H1 (cell line): ENCODE data around the gene PACS1. TPM values are rescaled to one million over a fixed set of nuclear protein-coding genes. Genes with fewer than 3 reads are reported as not detected.

Source experiments
- CTCF ChIA-PET: fragments of 300-600 bp; sonication (Branson Sonifier 250); formaldehyde crosslinking; loops from one replicate; lab custom pipeline; 2021; ENCODE audit not compliant: partially characterized antibody; lab: Charles Lee
- POLR2A ChIA-PET: fragments of 300-600 bp; sonication (Branson Sonifier 250); formaldehyde crosslinking; loops from one replicate; lab custom pipeline; 2021; ENCODE audit warnings: inconsistent platforms; ENCODE audit not compliant: partially characterized antibody; lab: Charles Lee
- DNase-seq, 2 experiments: peaks; one replicate each; pipeline versions ENCODE4 v3.0.0 to v3.0.0-alpha.2; 2010 to 2022; ENCODE audit warnings: low spot score in 2 of 2, low read depth in 1 of 2, mixed read lengths in 1 of 2
- FAIRE-seq: peaks from 2 replicates; lab custom pipeline; 2011; peaks lifted over from hg19 to GRCh38; lab: Jason Lieb, UNC
- H2AFZ ChIP-seq: 2 replicates; pipeline ENCODE4 v1.8.1; 2012; ENCODE audit warnings: low read length, inconsistent platforms
- H2AK5ac ChIP-seq: 2 replicates; pipeline ENCODE4 v1.6.1; 2013; ENCODE audit warnings: low read depth, low read length
- H2BK120ac ChIP-seq: replicated peaks from 2 replicates; pipeline ENCODE3; 2013; ENCODE audit warnings: low read depth, low read length, inconsistent platforms
- H2BK12ac ChIP-seq: 2 replicates; pipeline ENCODE4 v1.6.1; 2013; ENCODE audit warnings: low read depth, low read length
- H2BK15ac ChIP-seq: 2 replicates; pipeline ENCODE4 v1.6.1; 2013; ENCODE audit warnings: low read length
- H2BK20ac ChIP-seq: 2 replicates; pipeline ENCODE4 v1.6.1; 2013; ENCODE audit warnings: low read length
- H2BK5ac ChIP-seq: 2 replicates; pipeline ENCODE4 v1.6.1; 2013; ENCODE audit warnings: low read depth, low read length
- H3K14ac ChIP-seq: 2 replicates; pipeline ENCODE4 v1.6.1; 2013; ENCODE audit warnings: inconsistent platforms; ENCODE audit not compliant: insufficient read length
- H3K18ac ChIP-seq: 2 replicates; pipeline ENCODE4 v1.6.1; 2013; ENCODE audit warnings: low read length; ENCODE audit errors: extremely low read depth
- H3K23ac ChIP-seq: 2 replicates; pipeline ENCODE4 v1.6.1; 2013; ENCODE audit warnings: inconsistent platforms; ENCODE audit not compliant: insufficient read length
- H3K23me2 ChIP-seq: 2 replicates; pipeline ENCODE4 v1.6.1; 2013; ENCODE audit warnings: low read depth, low read length
- H3K27ac ChIP-seq: 2 replicates; pipeline ENCODE4 v1.6.1; 2011; ENCODE audit warnings: low read depth, low read length, inconsistent platforms
- H3K27me3 ChIP-seq, 4 experiments: replicated peaks in 1 of 4; 1 replicate in 1 of 4; 2 replicates in 3 of 4; pipeline versions ENCODE4 v1.6.1 to v1.8.1; 2011 to 2013; ENCODE audit warnings: low read length in 3 of 4, mild to moderate bottlenecking in 3 of 4, inconsistent platforms in 2 of 4, mixed read lengths in 2 of 4, moderate library complexity in 1 of 4; ENCODE audit not compliant: control insufficient read depth in 3 of 4, insufficient read depth in 3 of 4; ENCODE audit errors: extremely low read depth in 1 of 4
- H3K36me3 ChIP-seq, 4 experiments: 2 replicates each; pipeline versions ENCODE4 v1.6.1 to v1.8.1; 2011 to 2013; ENCODE audit warnings: mild to moderate bottlenecking in 4 of 4, low read length in 3 of 4, moderate library complexity in 2 of 4, control low read depth in 1 of 4, inconsistent platforms in 1 of 4; ENCODE audit not compliant: insufficient read depth in 4 of 4, control insufficient read depth in 2 of 4
- H3K4ac ChIP-seq: replicated peaks from 2 replicates; pipeline ENCODE3; 2013; ENCODE audit warnings: low read length, low read depth, mixed read lengths, inconsistent platforms; ENCODE audit not compliant: insufficient read length
- H3K4me1 ChIP-seq, 4 experiments: replicated peaks in 1 of 4; 1 replicate in 1 of 4; 2 replicates in 3 of 4; pipeline versions ENCODE4 v1.6.1 to v1.8.1; 2011 to 2013; ENCODE audit warnings: low read length in 3 of 4, inconsistent platforms in 2 of 4, mixed read lengths in 1 of 4; ENCODE audit not compliant: insufficient read depth in 4 of 4, control insufficient read depth in 3 of 4
- H3K4me2 ChIP-seq, 2 experiments: 2 replicates each; pipeline versions ENCODE4 v1.6.1 to v1.8.1; 2011 to 2013; ENCODE audit warnings: low read depth in 2 of 2, low read length in 2 of 2, control low read depth in 1 of 2, inconsistent platforms in 1 of 2, mild to moderate bottlenecking in 1 of 2; ENCODE audit not compliant: insufficient read depth in 1 of 2
- H3K4me3 ChIP-seq, 4 experiments: fragments of 200-600, 300-600 bp in 1 of 4; sonication (generic), shearing (Covaris generic), sonication (Bioruptor Twin) in 1 of 4; 2 replicates each; pipeline versions ENCODE4 v1.5.1 to v1.8.1; 2011 to 2016; ENCODE audit warnings: low read length in 4 of 4, low read depth in 3 of 4, control low read depth in 2 of 4, inconsistent platforms in 2 of 4, mild to moderate bottlenecking in 2 of 4, mixed read lengths in 1 of 4, moderate library complexity in 1 of 4; ENCODE audit not compliant: insufficient read depth in 2 of 4; ENCODE audit errors: extremely low read depth in 1 of 4
- H3K56ac ChIP-seq: replicated peaks from 2 replicates; pipeline ENCODE3; 2013; ENCODE audit warnings: low read depth, mild to moderate bottlenecking, mixed read lengths, low read length, inconsistent platforms; ENCODE audit not compliant: insufficient read length
- H3K79me1 ChIP-seq: 2 replicates; pipeline ENCODE4 v1.6.1; 2013; ENCODE audit warnings: low read depth, low read length, control low read depth
- H3K79me2 ChIP-seq, 2 experiments: 2 replicates each; pipeline versions ENCODE4 v1.6.1 to v1.8.1; 2012 to 2013; ENCODE audit warnings: low read length in 2 of 2, mild to moderate bottlenecking in 2 of 2, inconsistent platforms in 1 of 2; ENCODE audit not compliant: insufficient read depth in 2 of 2, control insufficient read depth in 1 of 2
- H3K9ac ChIP-seq, 4 experiments: replicated peaks in 1 of 4; 1 replicate in 1 of 4; 2 replicates in 3 of 4; pipeline versions ENCODE4 v1.6.1 to v1.8.1; 2011 to 2013; ENCODE audit warnings: low read depth in 3 of 4, low read length in 3 of 4, control low read depth in 2 of 4, mild to moderate bottlenecking in 2 of 4, moderate library complexity in 2 of 4, inconsistent platforms in 1 of 4; ENCODE audit errors: extremely low read depth in 1 of 4
- H3K9me3 ChIP-seq, 2 experiments: 2 replicates each; pipeline versions ENCODE4 v1.6.1 to v1.8.1; 2012 to 2013; ENCODE audit warnings: mild to moderate bottlenecking in 2 of 2, moderate library complexity in 2 of 2, control low read depth in 1 of 2, inconsistent platforms in 1 of 2, low read depth in 1 of 2, low read length in 1 of 2, mixed read lengths in 1 of 2; ENCODE audit not compliant: insufficient read depth in 2 of 2
- H4K20me1 ChIP-seq, 2 experiments: replicated peaks in 1 of 2; 2 replicates each; pipeline versions ENCODE3 to v1.8.1; 2011 to 2013; ENCODE audit warnings: inconsistent platforms in 2 of 2, low read length in 2 of 2, mild to moderate bottlenecking in 1 of 2; ENCODE audit not compliant: insufficient read depth in 2 of 2, control insufficient read depth in 1 of 2
- H4K5ac ChIP-seq: 2 replicates; pipeline ENCODE4 v1.6.1; 2013; ENCODE audit warnings: low read length, low read depth, mixed read lengths, inconsistent platforms; ENCODE audit not compliant: insufficient read length
- H4K8ac ChIP-seq: 2 replicates; pipeline ENCODE4 v1.8.0; 2013; ENCODE audit warnings: mild to moderate bottlenecking, moderate library complexity, low read length, inconsistent platforms; ENCODE audit not compliant: insufficient read depth; ENCODE audit errors: extremely low read depth
- H4K91ac ChIP-seq: replicated peaks from 2 replicates; pipeline ENCODE3; 2013; ENCODE audit warnings: low read length, mixed read lengths, inconsistent platforms; ENCODE audit not compliant: insufficient read length
- polyA plus RNA-seq, 7 experiments: library from polyadenylated mRNA; depleted of rRNA in 3 of 7; stranded (reverse) in 5 of 7; unstranded in 2 of 7; fragments of >200 nt in 5 of 7; fragments of 200-250 nt in 2 of 7; gene quantifications; 1 replicate in 5 of 7; 2 replicates in 1 of 7; 4 replicates in 1 of 7; pipeline versions ENCODE4 v1.2.1 to v1.2.3, GENCODE V29; 2011 to 2013; ENCODE audit warnings: missing spikeins in 2 of 7, mixed read lengths in 2 of 7
- total RNA-seq: library from RNA; stranded (reverse); fragmentation: NEBNext Ultra II Directional; extraction: Animal tissue kit (Norgen Biotek cat#: 25700); gene quantifications from 2 replicates; pipeline ENCODE4 v1.2.1, GENCODE V29; 2021
- TF ChIP-seq, protein P1 (sequence below): fragments of 300-600 bp; sonication (generic); IDR thresholded peaks from 2 replicates; pipeline ENCODE4 v1.7.1; 2012; ENCODE audit warnings: low read length, moderate library complexity, mild to moderate bottlenecking, inconsistent platforms; ENCODE audit not compliant: insufficient replicate concordance

The PACS1 gene
- total and polyA plus RNA-seq, 2 of the 8 experiments (the other 6 are each of a cell fraction or from before 2014, with no cell fraction given), result 11.5 to 36.0 TPM

- H3K4me2 ChIP-seq, result no peak overlapping the region
- DNase-seq (no peak), FAIRE-seq (no peak)
- no peaks in the 10 kb centered on the region for H3K9me3 ChIP-seq
- H2AK5ac ChIP-seq, result no peak overlapping the region
- no peaks in the 10 kb centered on the region for H3K79me1 ChIP-seq
- H3K18ac ChIP-seq, result no peak overlapping the region
- H2AFZ ChIP-seq, result no peak overlapping the region
- H2BK120ac ChIP-seq, result no peak overlapping the region
- no peaks in the 10 kb centered on the region for H3K36me3 ChIP-seq
- H4K5ac ChIP-seq, result no peak overlapping the region
- H2BK12ac ChIP-seq, result no peak overlapping the region
- H4K91ac ChIP-seq, result no peak overlapping the region
- no peaks in the 10 kb centered on the region for H3K23me2 ChIP-seq
- no peaks in the 10 kb centered on the region for H3K79me2 ChIP-seq
- H2BK15ac ChIP-seq, result no peak overlapping the region
- no peaks in the 10 kb centered on the region for H3K27me3 ChIP-seq
- H4K8ac ChIP-seq, result no peak overlapping the region
- H3K27ac ChIP-seq, result no peak overlapping the region
- no peak overlapping the region for H3K4me3 ChIP-seq
- no peak overlapping the region for H3K23ac ChIP-seq
- ChIA-PET CTCF (interaction anchor here (1.8 to 2.2 kb wide), 2 partner anchors 10 to 12 kb away, joined by 5 to 7 read pairs; no protein-coding TSS in a partner anchor), POLR2A (interaction anchor here (1.0 kb wide), 1 partner anchor 17 kb away, joined by 3 read pairs; no protein-coding TSS in a partner anchor)
- no peaks in the 10 kb centered on the region for H3K4me1 ChIP-seq
- H3K4ac ChIP-seq, result no peak overlapping the region
- H4K20me1 ChIP-seq, result no peaks in the 10 kb centered on the region
- no peak overlapping the region for H3K14ac ChIP-seq
- H2BK20ac ChIP-seq, result no peak overlapping the region
- H3K56ac ChIP-seq, result no peak overlapping the region
- no peak overlapping the region for H2BK5ac ChIP-seq
- H3K9ac ChIP-seq, result no peak overlapping the region
- TF ChIP-seq, protein P1, sequence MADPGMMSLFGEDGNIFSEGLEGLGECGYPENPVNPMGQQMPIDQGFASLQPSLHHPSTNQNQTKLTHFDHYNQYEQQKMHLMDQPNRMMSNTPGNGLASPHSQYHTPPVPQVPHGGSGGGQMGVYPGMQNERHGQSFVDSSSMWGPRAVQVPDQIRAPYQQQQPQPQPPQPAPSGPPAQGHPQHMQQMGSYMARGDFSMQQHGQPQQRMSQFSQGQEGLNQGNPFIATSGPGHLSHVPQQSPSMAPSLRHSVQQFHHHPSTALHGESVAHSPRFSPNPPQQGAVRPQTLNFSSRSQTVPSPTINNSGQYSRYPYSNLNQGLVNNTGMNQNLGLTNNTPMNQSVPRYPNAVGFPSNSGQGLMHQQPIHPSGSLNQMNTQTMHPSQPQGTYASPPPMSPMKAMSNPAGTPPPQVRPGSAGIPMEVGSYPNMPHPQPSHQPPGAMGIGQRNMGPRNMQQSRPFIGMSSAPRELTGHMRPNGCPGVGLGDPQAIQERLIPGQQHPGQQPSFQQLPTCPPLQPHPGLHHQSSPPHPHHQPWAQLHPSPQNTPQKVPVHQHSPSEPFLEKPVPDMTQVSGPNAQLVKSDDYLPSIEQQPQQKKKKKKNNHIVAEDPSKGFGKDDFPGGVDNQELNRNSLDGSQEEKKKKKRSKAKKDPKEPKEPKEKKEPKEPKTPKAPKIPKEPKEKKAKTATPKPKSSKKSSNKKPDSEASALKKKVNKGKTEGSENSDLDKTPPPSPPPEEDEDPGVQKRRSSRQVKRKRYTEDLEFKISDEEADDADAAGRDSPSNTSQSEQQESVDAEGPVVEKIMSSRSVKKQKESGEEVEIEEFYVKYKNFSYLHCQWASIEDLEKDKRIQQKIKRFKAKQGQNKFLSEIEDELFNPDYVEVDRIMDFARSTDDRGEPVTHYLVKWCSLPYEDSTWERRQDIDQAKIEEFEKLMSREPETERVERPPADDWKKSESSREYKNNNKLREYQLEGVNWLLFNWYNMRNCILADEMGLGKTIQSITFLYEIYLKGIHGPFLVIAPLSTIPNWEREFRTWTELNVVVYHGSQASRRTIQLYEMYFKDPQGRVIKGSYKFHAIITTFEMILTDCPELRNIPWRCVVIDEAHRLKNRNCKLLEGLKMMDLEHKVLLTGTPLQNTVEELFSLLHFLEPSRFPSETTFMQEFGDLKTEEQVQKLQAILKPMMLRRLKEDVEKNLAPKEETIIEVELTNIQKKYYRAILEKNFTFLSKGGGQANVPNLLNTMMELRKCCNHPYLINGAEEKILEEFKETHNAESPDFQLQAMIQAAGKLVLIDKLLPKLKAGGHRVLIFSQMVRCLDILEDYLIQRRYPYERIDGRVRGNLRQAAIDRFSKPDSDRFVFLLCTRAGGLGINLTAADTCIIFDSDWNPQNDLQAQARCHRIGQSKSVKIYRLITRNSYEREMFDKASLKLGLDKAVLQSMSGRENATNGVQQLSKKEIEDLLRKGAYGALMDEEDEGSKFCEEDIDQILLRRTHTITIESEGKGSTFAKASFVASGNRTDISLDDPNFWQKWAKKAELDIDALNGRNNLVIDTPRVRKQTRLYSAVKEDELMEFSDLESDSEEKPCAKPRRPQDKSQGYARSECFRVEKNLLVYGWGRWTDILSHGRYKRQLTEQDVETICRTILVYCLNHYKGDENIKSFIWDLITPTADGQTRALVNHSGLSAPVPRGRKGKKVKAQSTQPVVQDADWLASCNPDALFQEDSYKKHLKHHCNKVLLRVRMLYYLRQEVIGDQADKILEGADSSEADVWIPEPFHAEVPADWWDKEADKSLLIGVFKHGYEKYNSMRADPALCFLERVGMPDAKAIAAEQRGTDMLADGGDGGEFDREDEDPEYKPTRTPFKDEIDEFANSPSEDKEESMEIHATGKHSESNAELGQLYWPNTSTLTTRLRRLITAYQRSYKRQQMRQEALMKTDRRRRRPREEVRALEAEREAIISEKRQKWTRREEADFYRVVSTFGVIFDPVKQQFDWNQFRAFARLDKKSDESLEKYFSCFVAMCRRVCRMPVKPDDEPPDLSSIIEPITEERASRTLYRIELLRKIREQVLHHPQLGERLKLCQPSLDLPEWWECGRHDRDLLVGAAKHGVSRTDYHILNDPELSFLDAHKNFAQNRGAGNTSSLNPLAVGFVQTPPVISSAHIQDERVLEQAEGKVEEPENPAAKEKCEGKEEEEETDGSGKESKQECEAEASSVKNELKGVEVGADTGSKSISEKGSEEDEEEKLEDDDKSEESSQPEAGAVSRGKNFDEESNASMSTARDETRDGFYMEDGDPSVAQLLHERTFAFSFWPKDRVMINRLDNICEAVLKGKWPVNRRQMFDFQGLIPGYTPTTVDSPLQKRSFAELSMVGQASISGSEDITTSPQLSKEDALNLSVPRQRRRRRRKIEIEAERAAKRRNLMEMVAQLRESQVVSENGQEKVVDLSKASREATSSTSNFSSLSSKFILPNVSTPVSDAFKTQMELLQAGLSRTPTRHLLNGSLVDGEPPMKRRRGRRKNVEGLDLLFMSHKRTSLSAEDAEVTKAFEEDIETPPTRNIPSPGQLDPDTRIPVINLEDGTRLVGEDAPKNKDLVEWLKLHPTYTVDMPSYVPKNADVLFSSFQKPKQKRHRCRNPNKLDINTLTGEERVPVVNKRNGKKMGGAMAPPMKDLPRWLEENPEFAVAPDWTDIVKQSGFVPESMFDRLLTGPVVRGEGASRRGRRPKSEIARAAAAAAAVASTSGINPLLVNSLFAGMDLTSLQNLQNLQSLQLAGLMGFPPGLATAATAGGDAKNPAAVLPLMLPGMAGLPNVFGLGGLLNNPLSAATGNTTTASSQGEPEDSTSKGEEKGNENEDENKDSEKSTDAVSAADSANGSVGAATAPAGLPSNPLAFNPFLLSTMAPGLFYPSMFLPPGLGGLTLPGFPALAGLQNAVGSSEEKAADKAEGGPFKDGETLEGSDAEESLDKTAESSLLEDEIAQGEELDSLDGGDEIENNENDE, result no peak
Measured at GRCh38 chr11:66146074-66146473, 76.0 kb downstream of the PACS1 start.
